DOHH2 (cell line): ENCODE results near the gene L3MBTL1.

Experiments used
- H3F3A ChIP-seq: fragments of 200-600 bp; sonication (generic), shearing (Covaris generic); 2 replicates; pipeline ENCODE4 v1.6.0; 2016; ENCODE audit warnings: antibody characterized with exemption, mild to moderate bottlenecking; ENCODE audit not compliant: control insufficient read depth, insufficient read depth
- H3K27ac ChIP-seq: fragments of 200-600 bp; sonication (generic); 2 replicates; pipeline ENCODE4 v1.5.1; 2014; ENCODE audit warnings: low read depth, mild to moderate bottlenecking, low read length, moderate library complexity
- H3K27me3 ChIP-seq: fragments of 200-600 bp; sonication (generic); 2 replicates; pipeline ENCODE4 v1.6.1; 2014; ENCODE audit warnings: mild to moderate bottlenecking, low read length, mixed read lengths; ENCODE audit not compliant: control insufficient read depth
- H3K36me3 ChIP-seq: fragments of 200-600 bp; sonication (generic); 2 replicates; pipeline ENCODE4 v1.6.1; 2014; ENCODE audit warnings: mild to moderate bottlenecking, low read length, moderate library complexity, mixed read lengths; ENCODE audit not compliant: control insufficient read depth
- H3K4me1 ChIP-seq: fragments of 200-600 bp; sonication (generic); 2 replicates; pipeline ENCODE4 v1.6.1; 2014; ENCODE audit warnings: mild to moderate bottlenecking, low read length, mixed read lengths; ENCODE audit not compliant: control insufficient read depth
- H3K4me2 ChIP-seq: fragments of 200-600 bp; sonication (generic); 2 replicates; pipeline ENCODE4 v1.6.0; 2014; ENCODE audit warnings: mild to moderate bottlenecking, low read length, moderate library complexity
- H3K4me3 ChIP-seq: fragments of 200-600 bp; sonication (generic); 2 replicates; pipeline ENCODE4 v1.5.1; 2014; ENCODE audit warnings: mild to moderate bottlenecking, low read length, mixed read lengths
- H3K79me2 ChIP-seq: fragments of 200-600 bp; sonication (generic); 2 replicates; pipeline ENCODE4 v1.6.1; 2014; ENCODE audit warnings: mild to moderate bottlenecking, low read length, mixed read lengths; ENCODE audit not compliant: control insufficient read depth
- H3K9me2 ChIP-seq: fragments of 200-600 bp; sonication (generic); replicated peaks from 2 replicates; pipeline ENCODE4 v1.6.1; 2014; ENCODE audit warnings: mild to moderate bottlenecking, low read length, mixed read lengths; ENCODE audit not compliant: control insufficient read depth
- H3K9me3 ChIP-seq: fragments of 200-600 bp; sonication (generic); 2 replicates; pipeline ENCODE4 v1.6.1; 2014; ENCODE audit warnings: antibody characterized with exemption, low read length, mixed read lengths; ENCODE audit not compliant: control insufficient read depth, insufficient read depth
- H4K20me1 ChIP-seq: fragments of 200-600 bp; sonication (generic); 2 replicates; pipeline ENCODE4 v1.6.0; 2014; ENCODE audit warnings: low read depth, mild to moderate bottlenecking, antibody characterized with exemption, low read length, moderate library complexity; ENCODE audit not compliant: control insufficient read depth, insufficient read depth
- EZH2phosphoT487 ChIP-seq: fragments of 200-600 bp; sonication (generic); IDR thresholded peaks from 2 replicates; pipeline ENCODE4 v1.6.1; 2017; ENCODE audit warnings: borderline replicate concordance, mild to moderate bottlenecking, antibody characterized with exemption, low read length, moderate library complexity, mixed read lengths
- TF ChIP-seq, protein P1 (sequence below): fragments of 200-600 bp; sonication (generic); IDR thresholded peaks from one replicate; pipeline ENCODE4 v1.5.1; 2014; ENCODE audit warnings: antibody characterized with exemption, mild to moderate bottlenecking, low read depth, low read length; ENCODE audit not compliant: poor library complexity, severe bottlenecking

L3MBTL1 gene

DNA sequence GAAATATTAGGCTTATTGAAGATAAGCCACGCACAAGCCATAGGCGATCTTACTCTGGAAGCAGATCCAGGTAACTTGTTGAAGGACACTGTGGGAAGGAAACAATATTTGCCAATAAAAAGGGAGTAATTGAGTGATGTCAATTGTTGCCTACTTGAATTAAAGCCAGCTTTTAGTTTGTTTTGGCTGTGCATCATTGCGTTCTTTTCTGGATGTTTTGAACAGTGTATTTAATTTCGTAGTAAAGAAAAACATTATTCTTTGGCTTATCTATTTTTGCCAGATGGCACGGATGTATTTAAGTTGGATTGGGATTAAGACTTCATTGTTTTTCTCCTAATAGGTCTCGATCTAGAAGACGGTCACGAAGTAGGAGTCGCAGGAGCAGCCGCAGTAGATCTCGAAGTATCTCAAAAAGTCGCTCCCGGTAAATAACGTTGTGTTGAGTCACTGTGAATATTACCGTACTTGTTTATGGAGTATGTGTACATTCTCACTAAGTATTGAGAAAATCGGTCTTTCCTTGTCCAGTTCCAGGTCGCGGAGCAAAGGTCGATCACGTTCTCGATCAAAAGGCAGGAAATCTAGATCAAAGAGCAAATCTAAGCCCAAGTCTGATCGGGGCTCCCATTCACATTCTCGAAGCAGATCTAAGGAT, 47.2 kb upstream of the L3MBTL1 start:
- peaks cover 56% of the 10 kb centered on the region for H3K79me2 ChIP-seq

DNA sequence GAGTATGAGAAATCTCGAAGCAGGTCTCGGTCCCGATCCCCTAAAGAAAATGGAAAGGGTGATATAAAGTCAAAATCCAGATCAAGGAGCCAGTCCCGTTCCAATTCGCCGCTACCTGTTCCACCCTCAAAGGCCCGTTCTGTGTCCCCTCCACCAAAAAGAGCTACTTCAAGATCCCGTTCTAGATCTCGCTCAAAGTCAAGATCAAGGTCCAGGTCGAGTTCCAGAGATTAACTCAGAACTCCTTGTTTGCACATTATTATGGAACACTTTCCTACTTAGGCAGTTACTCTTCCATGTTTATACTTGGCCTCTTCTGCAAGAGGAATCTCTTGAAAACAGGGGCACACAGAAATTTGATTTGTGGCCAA, 46.7 kb upstream of the L3MBTL1 start:
- H3K79me2 ChIP-seq: peaks cover 56% of the 10 kb centered on the region
- peaks cover 6% of the 10 kb centered on the region; the same call in 1 of the 2 replicates for H3K9me3 ChIP-seq
- peaks cover 79% of the 10 kb centered on the region for H3K36me3 ChIP-seq
- TF ChIP-seq EZH2phosphoT487: no peak
- TF ChIP-seq, protein P1, sequence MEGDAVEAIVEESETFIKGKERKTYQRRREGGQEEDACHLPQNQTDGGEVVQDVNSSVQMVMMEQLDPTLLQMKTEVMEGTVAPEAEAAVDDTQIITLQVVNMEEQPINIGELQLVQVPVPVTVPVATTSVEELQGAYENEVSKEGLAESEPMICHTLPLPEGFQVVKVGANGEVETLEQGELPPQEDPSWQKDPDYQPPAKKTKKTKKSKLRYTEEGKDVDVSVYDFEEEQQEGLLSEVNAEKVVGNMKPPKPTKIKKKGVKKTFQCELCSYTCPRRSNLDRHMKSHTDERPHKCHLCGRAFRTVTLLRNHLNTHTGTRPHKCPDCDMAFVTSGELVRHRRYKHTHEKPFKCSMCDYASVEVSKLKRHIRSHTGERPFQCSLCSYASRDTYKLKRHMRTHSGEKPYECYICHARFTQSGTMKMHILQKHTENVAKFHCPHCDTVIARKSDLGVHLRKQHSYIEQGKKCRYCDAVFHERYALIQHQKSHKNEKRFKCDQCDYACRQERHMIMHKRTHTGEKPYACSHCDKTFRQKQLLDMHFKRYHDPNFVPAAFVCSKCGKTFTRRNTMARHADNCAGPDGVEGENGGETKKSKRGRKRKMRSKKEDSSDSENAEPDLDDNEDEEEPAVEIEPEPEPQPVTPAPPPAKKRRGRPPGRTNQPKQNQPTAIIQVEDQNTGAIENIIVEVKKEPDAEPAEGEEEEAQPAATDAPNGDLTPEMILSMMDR: no peak
- peaks cover 62% of the 10 kb centered on the region for H3F3A ChIP-seq
- no peaks in the 10 kb centered on the region for H3K27me3 ChIP-seq
- H4K20me1 ChIP-seq: peaks cover 41% of the 10 kb centered on the region
- no peaks in the 10 kb centered on the region for H3K9me2 ChIP-seq
- H3K27ac ChIP-seq: no peak overlapping the region
- H3K4me3 ChIP-seq: no peak overlapping the region
- H3K4me2 ChIP-seq: no peak overlapping the region
- peaks cover 21% of the 10 kb centered on the region for H3K4me1 ChIP-seq

More for the DNA sequence above, 47.2 kb upstream of the L3MBTL1 start:
- no peak overlapping the region for H3K4me2 ChIP-seq
- H3K27me3 ChIP-seq: no peaks in the 10 kb centered on the region
- H3F3A ChIP-seq: peaks cover 58% of the 10 kb centered on the region
- no peak overlapping the region for H3K27ac ChIP-seq
- no peaks in the 10 kb centered on the region for H3K9me2 ChIP-seq
- TF ChIP-seq, protein P1: no peak
- no peak for TF ChIP-seq EZH2phosphoT487
- no peak overlapping the region for H3K4me3 ChIP-seq
- peaks cover 21% of the 10 kb centered on the region for H3K4me1 ChIP-seq
- peaks cover 75% of the 10 kb centered on the region for H3K36me3 ChIP-seq
- peaks cover 41% of the 10 kb centered on the region for H4K20me1 ChIP-seq
- peaks cover 8% of the 10 kb centered on the region; the same call in 1 of the 2 replicates for H3K9me3 ChIP-seq

DNA sequence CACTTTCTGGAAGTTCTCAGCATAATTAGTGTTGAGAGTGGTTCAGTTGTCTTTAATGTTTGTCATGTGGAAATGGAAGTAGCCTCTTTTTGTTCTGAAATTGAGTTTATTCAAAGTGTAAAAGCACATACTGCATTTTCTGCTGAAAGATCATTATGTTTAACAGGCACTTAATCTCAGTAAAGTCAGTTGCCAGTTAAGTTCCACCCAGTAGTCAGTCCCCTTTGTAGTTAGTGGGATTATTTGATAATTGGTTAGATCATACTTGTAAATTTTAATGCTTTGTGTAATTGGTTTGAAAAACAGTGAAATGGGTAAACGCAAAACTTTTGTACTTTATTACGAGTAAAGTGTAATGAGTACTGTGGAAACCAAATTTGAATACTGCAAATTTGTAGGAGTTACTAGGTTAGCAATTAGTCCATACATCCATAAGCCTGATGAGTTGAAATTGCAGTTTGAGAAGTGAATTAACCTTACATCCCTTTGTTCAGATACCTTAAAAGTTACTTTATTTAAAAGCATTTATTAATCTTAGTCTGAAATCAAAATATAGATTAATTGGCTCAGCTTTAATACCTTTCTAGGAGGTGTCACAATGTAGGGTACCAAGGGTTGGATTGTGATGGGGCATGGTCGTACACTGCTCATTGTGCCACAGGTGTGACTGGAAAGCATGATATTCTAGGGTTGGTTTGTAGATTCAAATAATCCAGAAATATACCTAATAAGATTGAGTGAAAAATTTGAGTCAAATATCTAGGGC, 45.4 kb upstream of the L3MBTL1 start:
- TF ChIP-seq, protein P1: no peak
- no peak for TF ChIP-seq EZH2phosphoT487
- Histone ChIP-seq H4K20me1 (peaks cover 41% of the 10 kb centered on the region), H3K9me2 (no peaks in the 10 kb centered on the region), H3K27me3 (no peaks in the 10 kb centered on the region), H3K27ac (no peak overlapping the region), H3K9me3 (no peaks in the 10 kb centered on the region), H3K4me2 (no peak overlapping the region), H3K79me2 (peaks cover 56% of the 10 kb centered on the region), H3F3A (peaks cover 71% of the 10 kb centered on the region), H3K36me3 (peaks cover 86% of the 10 kb centered on the region), H3K4me3 (no peak overlapping the region), H3K4me1 (peaks cover 15% of the 10 kb centered on the region)
